H1 (cell line): ENCODE results near the gene KLK10. TPM values are rescaled to one million over a fixed set of nuclear protein-coding genes. Genes with fewer than 3 reads are reported as not detected.

ENCODE experiments used
- CTCF ChIA-PET: fragments of 300-600 bp; sonication (Branson Sonifier 250); formaldehyde crosslinking; loops from one replicate; lab custom pipeline; 2021; ENCODE audit not compliant: partially characterized antibody; lab: Charles Lee
- POLR2A ChIA-PET: fragments of 300-600 bp; sonication (Branson Sonifier 250); formaldehyde crosslinking; loops from one replicate; lab custom pipeline; 2021; ENCODE audit warnings: inconsistent platforms; ENCODE audit not compliant: partially characterized antibody; lab: Charles Lee
- DNase-seq, 2 experiments: peaks; one replicate each; pipeline versions ENCODE4 v3.0.0 to v3.0.0-alpha.2; 2010 to 2022; ENCODE audit warnings: low spot score in 2 of 2, low read depth in 1 of 2, mixed read lengths in 1 of 2
- FAIRE-seq: peaks from 2 replicates; lab custom pipeline; 2011; peaks lifted over from hg19 to GRCh38; lab: Jason Lieb, UNC
- H2AFZ ChIP-seq: 2 replicates; pipeline ENCODE4 v1.8.1; 2012; ENCODE audit warnings: low read length, inconsistent platforms
- H2AK5ac ChIP-seq: 2 replicates; pipeline ENCODE4 v1.6.1; 2013; ENCODE audit warnings: low read depth, low read length
- H2BK120ac ChIP-seq: replicated peaks from 2 replicates; pipeline ENCODE3; 2013; ENCODE audit warnings: low read depth, low read length, inconsistent platforms
- H2BK12ac ChIP-seq: 2 replicates; pipeline ENCODE4 v1.6.1; 2013; ENCODE audit warnings: low read depth, low read length
- H2BK15ac ChIP-seq: 2 replicates; pipeline ENCODE4 v1.6.1; 2013; ENCODE audit warnings: low read length
- H2BK20ac ChIP-seq: 2 replicates; pipeline ENCODE4 v1.6.1; 2013; ENCODE audit warnings: low read length
- H2BK5ac ChIP-seq: 2 replicates; pipeline ENCODE4 v1.6.1; 2013; ENCODE audit warnings: low read depth, low read length
- H3K14ac ChIP-seq: 2 replicates; pipeline ENCODE4 v1.6.1; 2013; ENCODE audit warnings: inconsistent platforms; ENCODE audit not compliant: insufficient read length
- H3K18ac ChIP-seq: 2 replicates; pipeline ENCODE4 v1.6.1; 2013; ENCODE audit warnings: low read length; ENCODE audit errors: extremely low read depth
- H3K23ac ChIP-seq: 2 replicates; pipeline ENCODE4 v1.6.1; 2013; ENCODE audit warnings: inconsistent platforms; ENCODE audit not compliant: insufficient read length
- H3K23me2 ChIP-seq: 2 replicates; pipeline ENCODE4 v1.6.1; 2013; ENCODE audit warnings: low read depth, low read length
- H3K27ac ChIP-seq: 2 replicates; pipeline ENCODE4 v1.6.1; 2011; ENCODE audit warnings: low read depth, low read length, inconsistent platforms
- H3K27me3 ChIP-seq, 4 experiments: replicated peaks in 1 of 4; 1 replicate in 1 of 4; 2 replicates in 3 of 4; pipeline versions ENCODE4 v1.6.1 to v1.8.1; 2011 to 2013; ENCODE audit warnings: low read length in 3 of 4, mild to moderate bottlenecking in 3 of 4, inconsistent platforms in 2 of 4, mixed read lengths in 2 of 4, moderate library complexity in 1 of 4; ENCODE audit not compliant: control insufficient read depth in 3 of 4, insufficient read depth in 3 of 4; ENCODE audit errors: extremely low read depth in 1 of 4
- H3K36me3 ChIP-seq, 4 experiments: 2 replicates each; pipeline versions ENCODE4 v1.6.1 to v1.8.1; 2011 to 2013; ENCODE audit warnings: mild to moderate bottlenecking in 4 of 4, low read length in 3 of 4, moderate library complexity in 2 of 4, control low read depth in 1 of 4, inconsistent platforms in 1 of 4; ENCODE audit not compliant: insufficient read depth in 4 of 4, control insufficient read depth in 2 of 4
- H3K4ac ChIP-seq: replicated peaks from 2 replicates; pipeline ENCODE3; 2013; ENCODE audit warnings: low read length, low read depth, mixed read lengths, inconsistent platforms; ENCODE audit not compliant: insufficient read length
- H3K4me1 ChIP-seq, 4 experiments: replicated peaks in 1 of 4; 1 replicate in 1 of 4; 2 replicates in 3 of 4; pipeline versions ENCODE4 v1.6.1 to v1.8.1; 2011 to 2013; ENCODE audit warnings: low read length in 3 of 4, inconsistent platforms in 2 of 4, mixed read lengths in 1 of 4; ENCODE audit not compliant: insufficient read depth in 4 of 4, control insufficient read depth in 3 of 4
- H3K4me2 ChIP-seq, 2 experiments: 2 replicates each; pipeline versions ENCODE4 v1.6.1 to v1.8.1; 2011 to 2013; ENCODE audit warnings: low read depth in 2 of 2, low read length in 2 of 2, control low read depth in 1 of 2, inconsistent platforms in 1 of 2, mild to moderate bottlenecking in 1 of 2; ENCODE audit not compliant: insufficient read depth in 1 of 2
- H3K4me3 ChIP-seq, 4 experiments: fragments of 200-600, 300-600 bp in 1 of 4; sonication (generic), shearing (Covaris generic), sonication (Bioruptor Twin) in 1 of 4; 2 replicates each; pipeline versions ENCODE4 v1.5.1 to v1.8.1; 2011 to 2016; ENCODE audit warnings: low read length in 4 of 4, low read depth in 3 of 4, control low read depth in 2 of 4, inconsistent platforms in 2 of 4, mild to moderate bottlenecking in 2 of 4, mixed read lengths in 1 of 4, moderate library complexity in 1 of 4; ENCODE audit not compliant: insufficient read depth in 2 of 4; ENCODE audit errors: extremely low read depth in 1 of 4
- H3K56ac ChIP-seq: replicated peaks from 2 replicates; pipeline ENCODE3; 2013; ENCODE audit warnings: low read depth, mild to moderate bottlenecking, mixed read lengths, low read length, inconsistent platforms; ENCODE audit not compliant: insufficient read length
- H3K79me1 ChIP-seq: 2 replicates; pipeline ENCODE4 v1.6.1; 2013; ENCODE audit warnings: low read depth, low read length, control low read depth
- H3K79me2 ChIP-seq, 2 experiments: 2 replicates each; pipeline versions ENCODE4 v1.6.1 to v1.8.1; 2012 to 2013; ENCODE audit warnings: low read length in 2 of 2, mild to moderate bottlenecking in 2 of 2, inconsistent platforms in 1 of 2; ENCODE audit not compliant: insufficient read depth in 2 of 2, control insufficient read depth in 1 of 2
- H3K9ac ChIP-seq, 4 experiments: replicated peaks in 1 of 4; 1 replicate in 1 of 4; 2 replicates in 3 of 4; pipeline versions ENCODE4 v1.6.1 to v1.8.1; 2011 to 2013; ENCODE audit warnings: low read depth in 3 of 4, low read length in 3 of 4, control low read depth in 2 of 4, mild to moderate bottlenecking in 2 of 4, moderate library complexity in 2 of 4, inconsistent platforms in 1 of 4; ENCODE audit errors: extremely low read depth in 1 of 4
- H3K9me3 ChIP-seq, 2 experiments: 2 replicates each; pipeline versions ENCODE4 v1.6.1 to v1.8.1; 2012 to 2013; ENCODE audit warnings: mild to moderate bottlenecking in 2 of 2, moderate library complexity in 2 of 2, control low read depth in 1 of 2, inconsistent platforms in 1 of 2, low read depth in 1 of 2, low read length in 1 of 2, mixed read lengths in 1 of 2; ENCODE audit not compliant: insufficient read depth in 2 of 2
- H4K20me1 ChIP-seq, 2 experiments: replicated peaks in 1 of 2; 2 replicates each; pipeline versions ENCODE3 to v1.8.1; 2011 to 2013; ENCODE audit warnings: inconsistent platforms in 2 of 2, low read length in 2 of 2, mild to moderate bottlenecking in 1 of 2; ENCODE audit not compliant: insufficient read depth in 2 of 2, control insufficient read depth in 1 of 2
- H4K5ac ChIP-seq: 2 replicates; pipeline ENCODE4 v1.6.1; 2013; ENCODE audit warnings: low read length, low read depth, mixed read lengths, inconsistent platforms; ENCODE audit not compliant: insufficient read length
- H4K8ac ChIP-seq: 2 replicates; pipeline ENCODE4 v1.8.0; 2013; ENCODE audit warnings: mild to moderate bottlenecking, moderate library complexity, low read length, inconsistent platforms; ENCODE audit not compliant: insufficient read depth; ENCODE audit errors: extremely low read depth
- H4K91ac ChIP-seq: replicated peaks from 2 replicates; pipeline ENCODE3; 2013; ENCODE audit warnings: low read length, mixed read lengths, inconsistent platforms; ENCODE audit not compliant: insufficient read length
- CBX8 ChIP-seq: fragments of 300-800, 300-1000 bp; sonication (generic); IDR thresholded peaks from 2 replicates; pipeline ENCODE4 v1.7.1; 2016; ENCODE audit warnings: low read depth, low read length, borderline replicate concordance
- GABPA ChIP-seq: IDR thresholded peaks from 2 replicates; pipeline ENCODE4 v1.6.1; 2011; ENCODE audit warnings: mild to moderate bottlenecking, low read length, moderate library complexity, borderline replicate concordance; ENCODE audit not compliant: insufficient read depth
- HDAC2 ChIP-seq, 2 experiments: fragments of 300-600 bp in 1 of 2; sonication (generic) in 1 of 2; IDR thresholded peaks; 2 replicates each; pipeline ENCODE4 v1.6.1; 2011 to 2012; ENCODE audit warnings: low read depth in 2 of 2, low read length in 2 of 2, mild to moderate bottlenecking in 2 of 2, moderate library complexity in 2 of 2, borderline replicate concordance in 1 of 2, inconsistent platforms in 1 of 2
- JUND ChIP-seq: IDR thresholded peaks from 2 replicates; pipeline ENCODE4 v1.6.1; 2011; ENCODE audit warnings: mild to moderate bottlenecking, improper control_type of control experiment, low read length
- KDM5A ChIP-seq: fragments of 200-600 bp; IDR thresholded peaks from 2 replicates; pipeline ENCODE4 v1.7.1; 2012; ENCODE audit warnings: mild to moderate bottlenecking, low read length, inconsistent platforms, mixed read lengths
- PHF8 ChIP-seq: fragments of 200-600 bp; sonication (generic); conservative IDR thresholded peaks from 2 replicates; pipeline ENCODE4 v1.7.1; 2012; ENCODE audit warnings: low read depth, mild to moderate bottlenecking, inconsistent platforms, low read length, moderate library complexity
- POLR2A ChIP-seq, 2 experiments: IDR thresholded peaks; 1 replicate in 1 of 2; 2 replicates in 1 of 2; pipeline ENCODE4 v1.6.1; 2011; ENCODE audit warnings: low read depth in 2 of 2, low read length in 2 of 2, mild to moderate bottlenecking in 2 of 2; ENCODE audit errors: control extremely low read depth in 1 of 2
- RAD21 ChIP-seq, 2 experiments: IDR thresholded peaks in 1 of 2; conservative IDR thresholded peaks in 1 of 2; 2 replicates each; pipeline ENCODE4 v1.6.1; 2011; ENCODE audit warnings: low read depth in 2 of 2, low read length in 2 of 2, improper control_type of control experiment in 1 of 2, inconsistent platforms in 1 of 2, mild to moderate bottlenecking in 1 of 2, moderate library complexity in 1 of 2
- SIN3A ChIP-seq, 2 experiments: IDR thresholded peaks in 1 of 2; conservative IDR thresholded peaks in 1 of 2; 2 replicates each; pipeline ENCODE4 v1.6.1; 2011 to 2012; ENCODE audit warnings: low read length in 2 of 2, improper control_type of control experiment in 1 of 2, low read depth in 1 of 2, mild to moderate bottlenecking in 1 of 2
- SUZ12 ChIP-seq: fragments of 200-600 bp; sonication (generic); IDR thresholded peaks from 2 replicates; pipeline ENCODE4 v1.6.1; 2012; ENCODE audit warnings: mild to moderate bottlenecking, inconsistent platforms, low read length, moderate library complexity, mixed read lengths
- TCF12 ChIP-seq: IDR thresholded peaks from 2 replicates; pipeline ENCODE4 v1.6.1; 2011; ENCODE audit warnings: low read depth, mild to moderate bottlenecking, low read length
- ZNF274 ChIP-seq: IDR thresholded peaks from 2 replicates; pipeline ENCODE4 v1.7.0; 2012; ENCODE audit warnings: low read length, borderline replicate concordance; ENCODE audit errors: extremely low read depth
- WGBS, 2 experiments: shearing (Covaris generic) in 1 of 2; methylation state at CpG; one replicate each; pipeline versions ENCODE4 v1.1.6 to v1.1.7; 2013 to 2015; ENCODE audit warnings: low lambda C conversion rate in 2 of 2, mixed read lengths in 2 of 2, inconsistent platforms in 1 of 2, low coverage in 1 of 2, missing lambda C conversion rate in 1 of 2; ENCODE audit not compliant: insufficient replicate concordance in 2 of 2, insufficient coverage in 1 of 2, insufficient read length in 1 of 2; ENCODE audit errors: extremely low coverage in 1 of 2, missing lambda C conversion rate in 1 of 2; 5-methylcytosine and 5-hydroxymethylcytosine counted together
- polyA plus RNA-seq, 7 experiments: library from polyadenylated mRNA; depleted of rRNA in 3 of 7; stranded (reverse) in 5 of 7; unstranded in 2 of 7; fragments of >200 nt in 5 of 7; fragments of 200-250 nt in 2 of 7; gene quantifications; 1 replicate in 5 of 7; 2 replicates in 1 of 7; 4 replicates in 1 of 7; pipeline versions ENCODE4 v1.2.1 to v1.2.3, GENCODE V29; 2011 to 2013; ENCODE audit warnings: missing spikeins in 2 of 7, mixed read lengths in 2 of 7
- total RNA-seq: library from RNA; stranded (reverse); fragmentation: NEBNext Ultra II Directional; extraction: Animal tissue kit (Norgen Biotek cat#: 25700); gene quantifications from 2 replicates; pipeline ENCODE4 v1.2.1, GENCODE V29; 2021

Gene KLK10
- total and polyA plus RNA-seq, 2 of the 8 experiments (the other 6 are each of a cell fraction or from before 2014, with no cell fraction given) = 4.8 to 9.7 TPM

DNA sequence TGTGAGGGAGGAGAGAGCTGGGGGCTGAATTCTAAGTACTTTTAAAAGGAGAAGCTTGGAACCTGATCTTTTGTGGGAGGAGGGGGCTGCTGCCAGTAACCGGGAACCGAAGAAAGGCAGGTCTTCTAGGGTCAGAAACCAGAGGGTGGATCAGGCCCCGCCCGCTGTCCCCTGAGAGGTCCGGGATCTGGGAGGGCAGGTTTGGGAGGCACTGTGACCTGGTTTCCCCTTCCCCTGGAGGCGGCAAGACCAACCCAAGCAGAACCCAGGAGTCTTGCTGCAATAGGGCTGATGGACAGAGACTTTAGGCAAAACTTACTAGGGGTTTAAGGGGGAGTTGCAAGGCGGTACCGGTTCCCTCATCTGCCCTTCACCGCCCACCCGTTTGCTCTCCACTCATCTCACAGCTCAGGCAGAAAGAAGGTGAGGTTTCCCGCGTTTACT lies 17.4 kb downstream of the KLK10 start:
- Histone ChIP-seq H2BK5ac (0 out of 2 replicates have a peak overlapping the region, but pooled peaks have one; percentile 66), H4K8ac (no peak overlapping the region), H2BK20ac (peak overlapping the region; percentile 15; the same call in 1 of the 2 replicates), H2AK5ac (no peak overlapping the region), H3K23me2 (no peaks in the 10 kb centered on the region), H4K20me1 (no peaks in the 10 kb centered on the region), H3K56ac (no peak overlapping the region), H3K4me1 (peaks cover 0 to 20% (median 6%) of the 10 kb centered on the region in 4 experiments; a peak in 6 of 7 replicates), H3K14ac (no peak overlapping the region), H3K23ac (no peak overlapping the region), H3K4me2 (peak overlapping the region in 1 of 2 experiments; percentile 71; a peak in 3 of 4 replicates), H3K9me3 (no peaks in the 10 kb centered on the region), H3K18ac (0 out of 2 replicates have a peak overlapping the region, but pooled peaks have one; percentile 32), H3K27ac (0 out of 2 replicates have a peak overlapping the region, but pooled peaks have one; percentile 6), H2BK120ac (no peak overlapping the region), H3K4ac (no peak overlapping the region), H3K79me1 (no peaks in the 10 kb centered on the region), H3K4me3 (peak overlapping the region in 2 of 4 experiments; percentile 8 to 29; a peak in 3 of 8 replicates), H3K36me3 (no peaks in the 10 kb centered on the region), H3K9ac (no peak overlapping the region), H3K27me3 (no peaks in the 10 kb centered on the region; a peak in 1 of 7 replicates), H3K79me2 (no peaks in the 10 kb centered on the region), H2BK12ac (peak overlapping the region; percentile 92; the same call in 1 of the 2 replicates), H4K91ac (no peak overlapping the region), H2AFZ (no peak overlapping the region), H2BK15ac (peak overlapping the region; percentile 61; the same call in 1 of the 2 replicates), H4K5ac (no peak overlapping the region)
- POLR2A ChIA-PET = interaction anchor here (0.8 to 1.8 kb wide), 3 partner anchors 15 to 28 kb away, joined by 3 to 7 read pairs (median 4); no protein-coding TSS in a partner anchor
- CTCF ChIA-PET = interaction anchor here (0.6 to 3.7 kb wide), 11 partner anchors 10 to 96 kb away, joined by 3 to 18 read pairs (median 4); no protein-coding TSS in a partner anchor
- no peak for DNase-seq
- WGBS, 2 experiments = 68% methylated on average over 10 of the region's 12 CpGs; no CpG with 5 or more reads in 1 of the 2 experiments
- FAIRE-seq = no peak
- TF ChIP-seq POLR2A (IDR thresholded peaks at IDR 0.05; ENCODE audit: control extremely low read depth in 1 of 2, low read depth in 2 of 2, low read length in 2 of 2) = no peak
- TF ChIP-seq CBX8 = no peak
- no peak for TF ChIP-seq JUND
- no peak for TF ChIP-seq PHF8
- TF ChIP-seq SIN3A (conservative IDR thresholded peaks at IDR 0.05 in 1 of 2, IDR thresholded peaks at IDR 0.05 in 1 of 2; ENCODE audit: low read depth in 1 of 2, low read length in 2 of 2) = no peak
- TF ChIP-seq TCF12 = no peak
- no peak for TF ChIP-seq HDAC2 (IDR thresholded peaks at IDR 0.05; ENCODE audit: borderline replicate concordance in 1 of 2, low read depth in 2 of 2, low read length in 2 of 2)
- TF ChIP-seq RAD21 (IDR thresholded peaks at IDR 0.05 in 1 of 2, conservative IDR thresholded peaks at IDR 0.05 in 1 of 2; ENCODE audit: low read depth in 2 of 2, low read length in 2 of 2) = no peak
- no peak for TF ChIP-seq KDM5A
- TF ChIP-seq SUZ12 = no peak
- no peak for TF ChIP-seq GABPA
- TF ChIP-seq ZNF274 = no peak
